ENCODE results near the gene TYR.
"Not testable (repeated sequence)": the region's sequence is repeated elsewhere in the genome, so short reads cannot be mapped to it uniquely, and the experiment has no call there.

- TF ChIP-seq POLR2AphosphoS5 (IDR thresholded peaks at IDR 0.05; ENCODE audit: low read depth, low read length); TAF1 (IDR thresholded peaks at IDR 0.05; ENCODE audit: borderline replicate concordance, low read depth, low read length): not testable (repeated sequence)
Measured at GRCh38 chr11:89333704-89334103, 156.0 kb downstream of the TYR start.
